Mesothelial cell of epicardium (in vitro differentiated cells): ENCODE measurements around the gene TMEM115. TPM values are rescaled to one million over a fixed set of nuclear protein-coding genes. Genes with fewer than 3 reads are reported as not detected.
"Not testable (repeated sequence)": the region's sequence is repeated elsewhere in the genome, so short reads cannot be mapped to it uniquely, and the experiment has no call there.

Source experiments
- DNase-seq, 2 experiments: peaks; one replicate each; pipeline ENCODE4 v3.0.0; 2021; ENCODE audit warnings: low spot score in 2 of 2; ENCODE audit not compliant: unreplicated experiment in 2 of 2
- H3K27ac Mint-ChIP-seq: 2 replicates; pipeline ENCODE4 v1.8.0; 2021; ENCODE audit warnings: mixed read lengths
- H3K27me3 Mint-ChIP-seq: 2 replicates; pipeline ENCODE4 v1.8.0; 2021; ENCODE audit warnings: low read depth, mixed read lengths
- H3K36me3 Mint-ChIP-seq: 2 replicates; pipeline ENCODE4 v1.8.0; 2021; ENCODE audit warnings: mixed read lengths
- H3K4me1 Mint-ChIP-seq: 2 replicates; pipeline ENCODE4 v1.8.0; 2021; ENCODE audit warnings: mixed read lengths
- H3K4me3 Mint-ChIP-seq: 2 replicates; pipeline ENCODE4 v1.8.0; 2021; ENCODE audit warnings: mild to moderate bottlenecking, moderate library complexity, mixed read lengths
- H3K9me3 Mint-ChIP-seq: 2 replicates; pipeline ENCODE4 v1.8.0; 2021; ENCODE audit warnings: mixed read lengths
- CTCF ChIP-seq: fragments of 200-600 bp; sonication (generic); IDR thresholded peaks from one replicate; pipeline ENCODE4 v1.5.0; 2021; ENCODE audit warnings: antibody characterized with exemption; ENCODE audit not compliant: unreplicated experiment
- total RNA-seq: library from RNA; stranded (reverse); gene quantifications from 3 replicates; pipeline ENCODE4 v1.2.1, GENCODE V29; 2021

Gene TMEM115
- total RNA-seq, 1 donor from 2014 or later = 38.6 TPM

DNA sequence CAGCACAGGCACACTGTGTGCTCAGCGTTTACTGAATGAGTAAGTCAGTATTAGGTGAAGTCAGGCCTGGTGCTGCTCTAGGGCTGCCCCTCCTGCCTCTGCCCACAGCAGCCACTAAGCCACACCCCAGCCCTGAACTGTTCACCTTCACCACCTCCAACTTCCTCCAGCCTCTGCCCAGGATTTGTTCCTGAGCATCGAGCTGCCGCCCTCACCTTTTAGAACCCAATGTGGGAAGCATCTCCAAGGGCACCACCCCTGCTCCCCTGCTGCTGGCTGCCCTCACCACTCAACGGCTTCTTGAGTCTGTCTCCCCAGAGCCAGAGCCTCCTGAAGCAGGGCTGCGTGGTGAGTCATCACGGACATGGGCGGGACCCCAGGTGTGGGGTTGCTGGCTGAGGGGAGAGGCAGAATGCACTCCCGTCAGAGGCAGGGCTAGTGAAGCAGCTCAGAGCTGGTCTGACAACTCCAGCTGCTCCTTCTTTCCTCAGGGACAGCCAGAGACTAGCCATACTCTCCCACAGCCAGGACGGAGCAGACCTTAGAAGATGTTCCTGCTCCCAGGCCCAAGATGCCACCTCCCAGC lies 42.6 kb downstream of the TMEM115 start:
- peaks cover 23% of the 10 kb centered on the region for H3K36me3 Mint-ChIP-seq
- H3K27me3 Mint-ChIP-seq = no peaks in the 10 kb centered on the region
- H3K4me1 Mint-ChIP-seq = peaks cover 42% of the 10 kb centered on the region
- H3K4me3 Mint-ChIP-seq = peak overlapping the region; percentile 23
- DNase-seq = peak in 1 of 2 experiments; percentile 63
- no peak for TF ChIP-seq CTCF
- H3K27ac Mint-ChIP-seq = peak overlapping the region; percentile 95
- H3K9me3 Mint-ChIP-seq = no peaks in the 10 kb centered on the region

- peaks cover 2% of the 10 kb centered on the region for H3K9me3 Mint-ChIP-seq
- H3K27me3 Mint-ChIP-seq = no peaks in the 10 kb centered on the region
- no peak overlapping the region for H3K4me3 Mint-ChIP-seq
- no peak for DNase-seq
- H3K36me3 Mint-ChIP-seq = peaks cover 28% of the 10 kb centered on the region
- H3K4me1 Mint-ChIP-seq = peaks cover 35% of the 10 kb centered on the region
- no peak overlapping the region for H3K27ac Mint-ChIP-seq
- no peak for TF ChIP-seq CTCF
Measured at GRCh38 chr3:50314816-50315215, 44.5 kb downstream of the TMEM115 start.

DNA sequence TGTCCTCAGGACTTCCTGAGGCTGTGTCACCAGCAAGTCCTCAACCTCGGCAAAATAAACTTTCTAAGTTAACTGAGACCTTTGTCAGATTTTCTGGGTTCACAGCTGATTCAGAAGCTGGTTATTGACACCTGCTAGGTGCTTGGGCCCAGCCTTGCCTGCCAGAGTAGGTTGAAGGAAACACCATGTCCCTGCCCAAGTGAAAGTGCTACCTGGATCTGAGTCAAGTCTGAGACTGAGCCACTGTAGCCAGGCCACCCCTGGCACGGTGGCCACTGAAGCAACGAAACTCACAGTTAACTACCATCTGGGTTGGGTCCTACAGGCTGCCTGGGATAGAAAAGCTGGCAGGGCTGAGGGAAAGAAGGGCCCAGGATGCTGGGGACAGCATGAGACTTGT lies 45.0 kb downstream of the TMEM115 start:
- H3K9me3 Mint-ChIP-seq = peaks cover 4% of the 10 kb centered on the region

GRCh38 chr3:50312041-50312440 lies 47.3 kb downstream of the TMEM115 start:
- not testable (repeated sequence) for H3K27me3 Mint-ChIP-seq, DNase-seq, H3K4me3 Mint-ChIP-seq, H3K9me3 Mint-ChIP-seq, H3K27ac Mint-ChIP-seq, H3K4me1 Mint-ChIP-seq
- peaks cover 31% of the 10 kb centered on the region for H3K36me3 Mint-ChIP-seq

More for the DNA sequence above, 45.0 kb downstream of the TMEM115 start:
- Mint-ChIP-seq H3K36me3 (peaks cover 32% of the 10 kb centered on the region), H3K27me3 (no peaks in the 10 kb centered on the region), H3K4me1 (peaks cover 30% of the 10 kb centered on the region), H3K4me3 (no peak overlapping the region), H3K27ac (peak overlapping the region; percentile 2)
- TF ChIP-seq CTCF = no peak
- DNase-seq = no peak

Other genes starting within 250 kb of the TMEM115 start
- 94.5 to 101 TPM (median 99.1 TPM) in 3 replicates for gene SEMA3F, start 204.2 kb downstream of the TMEM115 start, total RNA-seq
- 0.27 to 0.98 TPM (median 0.55 TPM) in 3 replicates for gene GNAT1, start 167.9 kb downstream of the TMEM115 start, total RNA-seq
- 0.84 to 2.5 TPM (median 1.8 TPM) in 3 replicates for gene SLC38A3, start 154.2 kb downstream of the TMEM115 start, total RNA-seq
- 155 to 159 TPM (median 156 TPM) in 3 replicates for gene GNAI2, start 123.3 kb downstream of the TMEM115 start, total RNA-seq
- gene SEMA3B, start 90.4 kb downstream of the TMEM115 start, total RNA-seq = 166 to 179 TPM (median 177 TPM) in 3 replicates
- 0.38 to 0.51 TPM (median 0.50 TPM) in 3 replicates for gene LSMEM2, start 80.4 kb downstream of the TMEM115 start, total RNA-seq
- gene IFRD2, start 67.1 kb downstream of the TMEM115 start, total RNA-seq = 40.2 to 47.3 TPM (median 46.9 TPM) in 3 replicates
- gene HYAL3, start 60.1 kb downstream of the TMEM115 start, total RNA-seq = 2.9 to 3.0 TPM (median 2.9 TPM) in 3 replicates
- 14.5 to 17.3 TPM (median 15.4 TPM) in 3 replicates for gene NAA80, start 60.1 kb downstream of the TMEM115 start, total RNA-seq
- 2.4 to 3.5 TPM (median 2.7 TPM) in 3 replicates for gene HYAL1, start 55.9 kb downstream of the TMEM115 start, total RNA-seq
- 71.5 to 76.3 TPM (median 75.1 TPM) in 3 replicates for gene HYAL2, start 36.8 kb downstream of the TMEM115 start, total RNA-seq
- gene TUSC2, start 31.3 kb downstream of the TMEM115 start, total RNA-seq = 19.8 to 23.3 TPM (median 20.3 TPM) in 3 replicates
- gene RASSF1, start 18.7 kb downstream of the TMEM115 start, total RNA-seq = 13.7 to 15.4 TPM (median 14.3 TPM) in 3 replicates
- gene ZMYND10, start 13.8 kb downstream of the TMEM115 start, total RNA-seq = 0.54 to 1.00 TPM (median 0.83 TPM) in 3 replicates
- gene NPRL2, start 8.7 kb downstream of the TMEM115 start, total RNA-seq = 19.9 to 23.4 TPM (median 23.3 TPM) in 3 replicates
- 12.9 to 13.6 TPM (median 13.1 TPM) in 3 replicates for gene CYB561D2, start 8.7 kb downstream of the TMEM115 start, total RNA-seq
- gene CACNA2D2, start 144.1 kb upstream of the TMEM115 start, total RNA-seq = 9.9 to 10.8 TPM (median 9.9 TPM) in 3 replicates
- gene C3orf18, start 208.2 kb upstream of the TMEM115 start, total RNA-seq = 12.7 to 15.1 TPM (median 12.8 TPM) in 3 replicates
- 32.1 to 34.1 TPM (median 32.8 TPM) in 3 replicates for gene HEMK1, start 210.0 kb upstream of the TMEM115 start, total RNA-seq